BE2C (cell line): Measurements from ENCODE around the gene SQSTM1.

Source experiments
- DNase-seq: peaks from one replicate; pipeline ENCODE4 v3.0.0-alpha.2; 2020
- H3K27me3 ChIP-seq: fragments of 250-450 bp; sonication (Bioruptor Pico); 2 replicates; pipeline ENCODE4 v1.5.1; 2020; ENCODE audit warnings: mild to moderate bottlenecking
- H3K36me3 ChIP-seq: fragments of 250-450 bp; sonication (Bioruptor Pico); 2 replicates; pipeline ENCODE4 v1.5.1; 2020; ENCODE audit warnings: mild to moderate bottlenecking
- H3K4me1 ChIP-seq: fragments of 250-450 bp; sonication (Bioruptor Pico); 2 replicates; pipeline ENCODE4 v1.5.1; 2020
- H3K4me3 ChIP-seq: 2 replicates; pipeline ENCODE4 v1.5.1; 2011; ENCODE audit warnings: low read depth, low read length
- H3K9me3 ChIP-seq: fragments of 250-450 bp; sonication (Bioruptor Pico); 2 replicates; pipeline ENCODE4 v1.5.1; 2020
- CTCF ChIP-seq: IDR thresholded peaks from 2 replicates; pipeline ENCODE4 v1.5.1; 2012; ENCODE audit warnings: mild to moderate bottlenecking, low read depth, low read length

Gene SQSTM1

DNA sequence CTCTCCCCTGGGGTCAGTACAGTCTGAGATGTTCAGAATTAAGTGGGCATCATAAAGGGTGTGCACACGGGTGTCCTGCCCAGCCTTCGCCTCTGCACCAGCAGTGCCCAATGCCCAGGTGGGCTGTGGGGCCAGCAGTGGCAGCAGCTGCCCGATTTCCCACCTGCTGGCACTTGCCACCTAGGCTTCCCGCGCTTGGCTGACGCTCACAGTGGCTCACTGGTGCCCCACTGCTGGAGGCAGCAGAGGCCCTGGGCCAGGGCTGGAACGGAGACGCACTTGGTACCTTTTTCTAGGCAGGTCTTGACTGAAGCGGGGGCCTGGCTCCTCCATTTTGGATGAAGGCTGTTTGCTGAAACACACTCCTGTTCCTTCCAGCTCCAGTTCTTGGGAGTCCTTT is 20.9 kb downstream of the SQSTM1 start:
- no peaks in the 10 kb centered on the region for H3K4me1 ChIP-seq
- no peak for TF ChIP-seq CTCF
- DNase-seq, result no peak
- H3K9me3 ChIP-seq, result no peaks in the 10 kb centered on the region
- no peaks in the 10 kb centered on the region for H3K27me3 ChIP-seq
- H3K4me3 ChIP-seq, result no peak overlapping the region
- H3K36me3 ChIP-seq, result peaks cover 31% of the 10 kb centered on the region

GRCh38 chr5:179852993-179853547 is 32.4 kb downstream of the SQSTM1 start:
- no peak for TF ChIP-seq CTCF
- peaks cover 20% of the 10 kb centered on the region for H3K36me3 ChIP-seq
- no peaks in the 10 kb centered on the region for H3K9me3 ChIP-seq
- no peak overlapping the region for H3K4me3 ChIP-seq
- H3K4me1 ChIP-seq, result no peaks in the 10 kb centered on the region
- DNase-seq, result no peak
- no peaks in the 10 kb centered on the region for H3K27me3 ChIP-seq

DNA sequence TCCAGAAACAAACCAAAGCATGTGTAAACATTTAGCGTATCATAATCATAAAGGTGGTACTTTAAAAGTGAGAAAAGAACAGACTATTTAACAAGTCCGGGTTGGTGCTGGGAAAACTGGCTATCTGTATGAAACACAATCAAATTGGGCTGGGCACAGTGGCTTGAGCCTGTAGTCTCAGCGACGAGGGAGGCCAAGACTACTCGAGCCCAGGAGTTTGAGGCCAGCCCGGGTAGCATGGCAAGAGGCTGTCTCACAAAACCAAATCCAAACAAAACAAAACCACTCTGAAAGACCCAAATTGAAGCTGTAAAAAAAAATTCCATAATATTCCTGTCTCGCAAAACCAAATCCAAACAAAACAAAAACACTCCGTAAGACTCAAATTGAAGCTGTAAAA is 33.7 kb downstream of the SQSTM1 start:
- Histone ChIP-seq H3K36me3 (peaks cover 14% of the 10 kb centered on the region), H3K4me3 (no peak overlapping the region), H3K9me3 (no peaks in the 10 kb centered on the region), H3K4me1 (no peaks in the 10 kb centered on the region), H3K27me3 (no peaks in the 10 kb centered on the region)
- TF ChIP-seq CTCF, result no peak
- no peak for DNase-seq

- Histone ChIP-seq H3K9me3 (no peaks in the 10 kb centered on the region), H3K36me3 (no peaks in the 10 kb centered on the region), H3K27me3 (no peaks in the 10 kb centered on the region), H3K4me1 (no peaks in the 10 kb centered on the region), H3K4me3 (peak overlapping the region; percentile 97)
- TF ChIP-seq CTCF, result no peak
- DNase-seq, result peak; percentile 43
These were observed 37.5 kb downstream of the SQSTM1 start for GRCh38 chr5:179858241-179858585.

DNA sequence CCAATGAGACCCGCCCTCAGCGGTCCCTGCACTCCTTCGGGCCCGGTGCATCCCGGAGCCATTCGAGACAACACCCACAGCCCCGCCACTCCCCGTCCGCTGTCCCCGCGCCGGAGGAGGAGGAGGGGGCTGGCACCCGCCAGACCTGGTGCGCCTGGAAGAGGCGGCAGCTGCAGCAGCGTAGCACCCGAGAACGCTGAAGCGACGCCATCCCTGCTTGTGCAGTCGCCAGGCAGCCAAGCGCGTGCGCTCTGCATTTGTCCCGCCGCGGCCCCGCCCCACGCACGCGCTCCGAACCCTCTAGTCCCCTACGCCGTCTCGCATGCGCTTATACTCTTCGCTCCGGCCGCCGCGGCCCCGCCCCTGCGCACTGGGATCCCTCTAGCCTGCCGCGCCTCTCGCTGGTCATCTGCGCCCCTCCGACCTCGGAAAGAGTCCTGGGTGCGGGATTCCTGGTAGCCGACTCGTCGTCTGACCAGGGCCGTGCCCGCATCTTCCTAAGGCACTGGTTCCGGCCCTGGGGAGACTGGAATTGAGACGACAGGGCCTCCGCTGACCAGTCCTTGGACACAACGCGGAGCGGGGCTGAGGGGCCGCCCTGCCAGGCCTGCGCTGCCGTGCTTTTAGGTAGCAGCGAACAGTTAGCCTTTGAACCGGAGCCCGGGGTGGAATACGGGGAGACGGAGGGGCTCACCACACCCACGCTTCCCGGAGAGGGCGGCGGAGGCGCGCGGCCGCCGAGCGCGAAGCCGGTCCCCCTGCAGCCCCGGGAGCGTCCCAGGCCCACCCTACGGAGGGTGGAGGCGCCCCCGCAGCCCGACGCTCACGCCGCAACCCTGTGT is 38.1 kb downstream of the SQSTM1 start, which contains the start of gene MRNIP:
TSS of gene MRNIP (minus strand) at position 232 of the 842 bp plus-strand sequence. CDS start at position 211, 21 bp downstream.
- peak within 1 kb of the TSS; percentile 97 for H3K4me3 ChIP-seq

More for the DNA sequence above, 38.1 kb downstream of the SQSTM1 start, which contains the start of gene MRNIP:
- no peaks in the 10 kb centered on the region for H3K27me3 ChIP-seq
- no peak for TF ChIP-seq CTCF
- H3K9me3 ChIP-seq, result no peaks in the 10 kb centered on the region
- peak; percentile 98 for DNase-seq
- H3K4me1 ChIP-seq, result no peaks in the 10 kb centered on the region
- no peaks in the 10 kb centered on the region for H3K36me3 ChIP-seq
